MCF 10A (cell line): ENCODE results near the gene HS3ST6. TPM values are rescaled to one million over a fixed set of nuclear protein-coding genes. Genes with fewer than 3 reads are reported as not detected.

Experiments used
- BruUV-seq: library from RNA; stranded (reverse); fragments of 400-500 nt; replicated peaks from 2 replicates; lab custom pipeline; 2021; lab: Mats Ljungman, UMichigan
- CTCF ChIA-PET: fragments of 300-600 bp; sonication (Branson Sonifier 250); formaldehyde crosslinking; extraction: SDS; loops from one replicate; lab custom pipeline; 2021; ENCODE audit warnings: antibody characterized with exemption, inconsistent platforms; lab: Yijun Ruan, JAX
- POLR2A ChIA-PET: fragments of 300-600, 350-650 bp; sonication (Branson Sonifier 250); formaldehyde crosslinking; extraction: SDS; loops from one replicate; lab custom pipeline; 2020; ENCODE audit warnings: antibody characterized with exemption, inconsistent platforms; lab: Yijun Ruan, JAX
- DNase-seq: peaks from one replicate; pipeline ENCODE4 v3.0.0-alpha.2; 2018; ENCODE audit not compliant: unreplicated experiment
- H3K27ac Mint-ChIP-seq: one replicate; pipeline ENCODE4 v1.8.0; 2022; ENCODE audit warnings: mild to moderate bottlenecking, low read depth, mixed read lengths; ENCODE audit not compliant: unreplicated experiment
- H3K27me3 Mint-ChIP-seq: one replicate; pipeline ENCODE4 v1.8.0; 2022; ENCODE audit warnings: mixed read lengths; ENCODE audit not compliant: insufficient read depth, unreplicated experiment
- H3K36me3 Mint-ChIP-seq: one replicate; pipeline ENCODE4 v1.8.0; 2022; ENCODE audit warnings: mild to moderate bottlenecking, moderate library complexity, mixed read lengths; ENCODE audit not compliant: insufficient read depth, unreplicated experiment
- H3K4me1 Mint-ChIP-seq: one replicate; pipeline ENCODE4 v1.8.0; 2022; ENCODE audit warnings: mixed read lengths; ENCODE audit not compliant: insufficient read depth, unreplicated experiment
- H3K4me3 Mint-ChIP-seq: one replicate; pipeline ENCODE4 v1.8.0; 2022; ENCODE audit warnings: mild to moderate bottlenecking, moderate library complexity, mixed read lengths; ENCODE audit not compliant: unreplicated experiment
- H3K9me3 Mint-ChIP-seq: one replicate; pipeline ENCODE4 v1.8.0; 2022; ENCODE audit warnings: mixed read lengths; ENCODE audit not compliant: unreplicated experiment
- CTCF ChIP-seq: fragments of 200-600 bp; IDR thresholded peaks from one replicate; pipeline ENCODE4 v1.8.0; 2022; ENCODE audit warnings: antibody characterized with exemption, mild to moderate bottlenecking; ENCODE audit not compliant: unreplicated experiment
- intact Hi-C: fragments of 100-400 bp; cut with micrococcal nuclease; formaldehyde crosslinking; loops from 2 replicates; pipeline ENCODE4 v1.14.1; 2022
- total RNA-seq: library from RNA; stranded (reverse); gene quantifications from 2 replicates; pipeline ENCODE4 v1.2.3, GENCODE V29; 2022

The HS3ST6 gene
- total RNA-seq, 1 experiment from 2014 or later: not detected

GRCh38 chr16:1862394-1862793 is 55.8 kb downstream of the HS3ST6 start:
- Mint-ChIP-seq H3K9me3 (no peaks in the 10 kb centered on the region), H3K4me1 (no peaks in the 10 kb centered on the region), H3K27ac (no peak overlapping the region), H3K4me3 (no peak overlapping the region), H3K27me3 (peaks cover 36% of the 10 kb centered on the region), H3K36me3 (no peaks in the 10 kb centered on the region)
- ChIA-PET POLR2A (interaction anchor here (0.6 to 2.0 kb wide), 9 partner anchors 8 to 147 kb away, joined by 3 to 8 read pairs (median 3); partner anchors contain the start of genes GFER, MSRB1, NUBP2 and RPS2), CTCF (interaction anchor here (0.9 to 10.8 kb wide), 9 partner anchors 8 to 103 kb away, joined by 3 to 105 read pairs (median 4); no protein-coding TSS in a partner anchor)
- no peak for TF ChIP-seq CTCF
- intact Hi-C loops: loop anchor here (5.0 kb wide), 1 partner anchor 280 kb away; no protein-coding TSS in a partner anchor
- no peak for DNase-seq
- no TSS peak for BruUV-seq

- CTCF ChIA-PET: interaction anchor here (0.7 to 10.8 kb wide), 4 partner anchors 9 to 68 kb away, joined by 3 to 105 read pairs (median 4); no protein-coding TSS in a partner anchor
- no peaks in the 10 kb centered on the region for H3K9me3 Mint-ChIP-seq
- no TSS peak for BruUV-seq
- no peak overlapping the region for H3K4me3 Mint-ChIP-seq
- no peak for TF ChIP-seq CTCF
- no peaks in the 10 kb centered on the region for H3K4me1 Mint-ChIP-seq
- intact Hi-C loops: loop anchor here (5.0 kb wide), 1 partner anchor 281 kb away; no protein-coding TSS in a partner anchor
- no peak for DNase-seq
- peaks cover 43% of the 10 kb centered on the region for H3K27me3 Mint-ChIP-seq
- no peaks in the 10 kb centered on the region for H3K36me3 Mint-ChIP-seq
- no peak overlapping the region for H3K27ac Mint-ChIP-seq
- POLR2A ChIA-PET: interaction anchor here (0.9 to 2.0 kb wide), 5 partner anchors 9 to 147 kb away, joined by 3 to 8 read pairs (median 3); partner anchors contain the start of genes NUBP2 and RPS2
Measured at GRCh38 chr16:1861730-1862129, 56.5 kb downstream of the HS3ST6 start.

Other genes with a start within 250 kb of the HS3ST6 start
- gene JPT2, start 240.1 kb downstream of the HS3ST6 start, total RNA-seq: 111 and 131 TPM in 2 replicates
- 77.4 and 86.6 TPM in 2 replicates for gene MAPK8IP3, start 212.2 kb downstream of the HS3ST6 start, total RNA-seq
- gene NME3, start 146.9 kb downstream of the HS3ST6 start, total RNA-seq: 44.0 and 44.8 TPM in 2 replicates
- gene EME2, start 145.6 kb downstream of the HS3ST6 start, total RNA-seq: 20.6 TPM in 2 replicates
- 82.2 and 102 TPM in 2 replicates for gene MRPS34, start 145.3 kb downstream of the HS3ST6 start, total RNA-seq
- 21.6 and 22.2 TPM in 2 replicates for gene SPSB3, start 135.8 kb downstream of the HS3ST6 start, total RNA-seq
- 71.3 and 73.9 TPM in 2 replicates for gene NUBP2, start 135.5 kb downstream of the HS3ST6 start, total RNA-seq
- not detected in 2 replicates for gene IGFALS, start 124.7 kb downstream of the HS3ST6 start, total RNA-seq
- gene HAGH, start 91.6 kb downstream of the HS3ST6 start, total RNA-seq: 44.5 and 69.8 TPM in 2 replicates
- 18.4 and 21.4 TPM in 2 replicates for gene FAHD1, start 91.2 kb downstream of the HS3ST6 start, total RNA-seq
- gene MEIOB, start 46.3 kb downstream of the HS3ST6 start, total RNA-seq: not detected in 2 replicates
- gene MSRB1, start 24.8 kb upstream of the HS3ST6 start, total RNA-seq: 5.8 and 7.4 TPM in 2 replicates
- not detected in 2 replicates for gene RPL3L, start 36.3 kb upstream of the HS3ST6 start, total RNA-seq
- gene NDUFB10, start 41.1 kb upstream of the HS3ST6 start, total RNA-seq: 202 TPM in 2 replicates
- gene RPS2, start 46.4 kb upstream of the HS3ST6 start, total RNA-seq: 4,760 and 4,836 TPM in 2 replicates
- 0.39 TPM in 1 of 2 replicates, not detected in the other for gene RNF151, start 48.4 kb upstream of the HS3ST6 start, total RNA-seq
- gene TBL3, start 53.6 kb upstream of the HS3ST6 start, total RNA-seq: 25.8 and 26.8 TPM in 2 replicates
- 1.1 TPM in 1 of 2 replicates, not detected in the other for gene NOXO1, start 63.1 kb upstream of the HS3ST6 start, total RNA-seq
- 34.6 and 40.8 TPM in 2 replicates for gene GFER, start 65.8 kb upstream of the HS3ST6 start, total RNA-seq
- gene SYNGR3, start 71.6 kb upstream of the HS3ST6 start, total RNA-seq: 0.68 and 1.1 TPM in 2 replicates
- gene ZNF598, start 91.4 kb upstream of the HS3ST6 start, total RNA-seq: 177 and 252 TPM in 2 replicates
- 4.9 and 7.7 TPM in 2 replicates for gene NPW, start 101.4 kb upstream of the HS3ST6 start, total RNA-seq
- 8.5 and 14.5 TPM in 2 replicates for gene NHERF2, start 108.5 kb upstream of the HS3ST6 start, total RNA-seq
- 16.4 and 17.7 TPM in 2 replicates for gene NTHL1, start 129.4 kb upstream of the HS3ST6 start, total RNA-seq
- 99.8 and 136 TPM in 2 replicates for gene TSC2, start 129.6 kb upstream of the HS3ST6 start, total RNA-seq
- 159 and 187 TPM in 2 replicates for gene PKD1, start 217.5 kb upstream of the HS3ST6 start, total RNA-seq
- gene RAB26, start 230.2 kb upstream of the HS3ST6 start, total RNA-seq: 0.81 and 1.0 TPM in 2 replicates
- gene TRAF7, start 237.4 kb upstream of the HS3ST6 start, total RNA-seq: 87.4 and 98.6 TPM in 2 replicates